A549 (cell line): ENCODE data around the gene TRAPPC1. TPM values are rescaled to one million over a fixed set of nuclear protein-coding genes. Genes with fewer than 3 reads are reported as not detected.

Experiments used
- ATAC-seq, 2 experiments: fragments of 200-7000 bp in 1 of 2; fragments of >200 bp in 1 of 2; cut with Nextera tagmentation in 1 of 2; cut with Tn5 transposase in 1 of 2; 3 replicates each; pipeline versions ENCODE4 v1.8.0 to v1.9.1; 2018 to 2020; ENCODE audit warnings: mild to moderate bottlenecking in 1 of 2, moderate library complexity in 1 of 2
- CTCF ChIA-PET: fragments of 300-600 bp; sonication (Branson Sonifier 250); formaldehyde crosslinking; extraction: SDS; loops from one replicate; lab custom pipeline; 2021; ENCODE audit warnings: antibody characterized with exemption, inconsistent platforms; lab: Yijun Ruan, JAX
- POLR2A ChIA-PET: fragments of 350-600 bp; formaldehyde crosslinking; extraction: SDS; loops from one replicate; lab custom pipeline; 2021; ENCODE audit warnings: antibody characterized with exemption, inconsistent platforms; lab: Yijun Ruan, JAX
- DNase-seq, 2 experiments: peaks; one replicate each; pipeline versions ENCODE4 v3.0.0 to v3.0.0-alpha.2; 2011 to 2016; ENCODE audit warnings: low read depth in 1 of 2, low spot score in 1 of 2
- FAIRE-seq: peaks from 2 replicates; lab custom pipeline; 2011; peaks lifted over from hg19 to GRCh38; lab: Jason Lieb, UNC
- H3K27ac ChIP-seq, 2 experiments: fragments of >200 bp; sonication (Bioruptor Twin); formaldehyde crosslinking; 3 replicates each; pipeline ENCODE4 v1.5.1; 2016 to 2017
- H3K4me1 ChIP-seq: fragments of >200 bp; sonication (Bioruptor Twin); formaldehyde crosslinking; 3 replicates; pipeline ENCODE4 v1.6.1; 2016
- H3K4me2 ChIP-seq: fragments of >200 bp; sonication (Bioruptor Twin); formaldehyde crosslinking; 3 replicates; pipeline ENCODE4 v1.6.1; 2016
- H3K4me3 ChIP-seq: fragments of >200 bp; sonication (Bioruptor Twin); formaldehyde crosslinking; 3 replicates; pipeline ENCODE4 v1.5.1; 2016
- H3K9me3 ChIP-seq: fragments of >200 bp; sonication (Bioruptor Twin); formaldehyde crosslinking; 3 replicates; pipeline ENCODE4 v1.6.1; 2016
- ATOH8 ChIP-seq: fragments of 250-450 bp; sonication (Bioruptor Pico); IDR thresholded peaks from 2 replicates; pipeline ENCODE4 v1.5.0; 2020; ENCODE audit warnings: low read depth, mild to moderate bottlenecking, moderate library complexity
- MAFK ChIP-seq: fragments of 450-650 bp; IDR thresholded peaks from 2 replicates; pipeline ENCODE4 v1.6.1; 2014; ENCODE audit not compliant: partially characterized antibody
- MAZ ChIP-seq: fragments of 150-350 bp; IDR thresholded peaks from 2 replicates; pipeline ENCODE4 v1.6.1; 2014; ENCODE audit warnings: antibody characterized with exemption, low read depth, low read length, borderline replicate concordance
- RARB ChIP-seq: fragments of 250-450 bp; sonication (Bioruptor Pico); IDR thresholded peaks from 2 replicates; pipeline ENCODE4 v1.8.0; 2021; ENCODE audit warnings: mild to moderate bottlenecking, moderate library complexity
- WGBS: methylation state at CpG from one replicate; pipeline ENCODE4 v1.1.6; 2017; ENCODE audit errors: missing lambda C conversion rate; 5-methylcytosine and 5-hydroxymethylcytosine counted together
- polyA plus RNA-seq, 4 experiments: library from polyadenylated mRNA; depleted of rRNA in 3 of 4; stranded (reverse); fragments of >200 nt; fragmentation: RNase III in 1 of 4; extraction: RNeasy Plus Mini Kit Qiagen cat#74134 plus additional on column Dnase treatment in 1 of 4; gene quantifications; 2 replicates in 3 of 4; 3 replicates in 1 of 4; pipeline ENCODE4 v1.2.3, GENCODE V29; 2011 to 2017
- small RNA-seq, 6 experiments: library from RNA; depleted of rRNA; stranded (forward); fragments of <200 nt; gene quantifications; one replicate each; pipeline ENCODE3, GENCODE V24; 2012
- TF ChIP-seq, protein P1 (sequence below): IDR thresholded peaks from 2 replicates; pipeline ENCODE4 v1.6.1; 2012

Gene TRAPPC1
- polyA plus RNA-seq, 2 of the 4 experiments (the other 2 are of a cell fraction) = 200 to 328 TPM

DNA sequence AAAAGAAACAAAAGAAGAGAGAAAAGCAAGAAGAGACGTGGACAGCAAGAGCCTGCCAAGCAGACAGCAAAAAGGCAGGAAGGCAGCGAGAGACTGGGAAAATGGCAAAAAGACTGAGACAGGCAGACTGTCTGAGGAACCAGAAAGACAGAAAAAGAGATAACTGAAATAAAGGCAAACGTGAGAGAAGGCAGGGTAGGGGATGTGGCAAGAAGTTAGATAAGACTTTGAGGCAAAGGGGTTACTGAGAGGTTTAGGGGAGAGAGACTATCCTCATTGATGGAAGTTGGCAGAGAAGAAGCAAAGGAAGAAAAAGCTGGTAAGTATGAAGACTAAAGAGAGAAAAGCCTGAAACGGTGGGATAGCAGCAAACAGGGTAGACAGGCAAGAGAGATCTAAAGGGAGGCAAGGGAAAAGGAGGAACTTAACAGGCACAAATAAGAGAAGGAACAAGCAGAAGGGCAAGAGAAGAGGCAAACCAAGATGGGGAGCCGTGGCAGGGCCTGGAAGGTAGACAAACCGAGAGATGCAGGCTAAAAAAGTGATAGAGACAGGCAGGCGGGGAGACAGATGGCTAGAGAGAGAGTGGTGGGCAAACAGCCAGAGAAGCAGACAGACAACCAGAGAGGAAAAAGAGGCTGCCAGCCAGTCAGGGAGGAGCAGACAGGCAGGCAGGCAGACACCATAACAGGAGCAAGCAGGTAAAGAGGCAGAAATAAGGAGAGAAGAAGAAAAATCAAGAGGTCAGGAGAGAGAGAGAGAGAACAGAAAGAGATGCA lies 50.3 kb downstream of the TRAPPC1 start:
- Histone ChIP-seq H3K4me3 (no peak overlapping the region), H3K9me3 (no peaks in the 10 kb centered on the region), H3K27ac (0 out of 6 replicates have a peak overlapping the region, but pooled peaks of 1 of the 2 experiments have one; percentile 2), H3K4me2 (no peak overlapping the region), H3K4me1 (peaks cover 16% of the 10 kb centered on the region)
- DNase-seq (no peak), ATAC-seq (no peak), FAIRE-seq (no peak)
- WGBS = 84% methylated on average over 7 of the region's 7 CpGs
- CTCF ChIA-PET = interaction anchor here (1.4 kb wide), 1 partner anchor 20 kb away, joined by 4 read pairs; no protein-coding TSS in a partner anchor
- TF ChIP-seq RARB (CRISPR knock-in tag) (no peak), ATOH8 (CRISPR knock-in tag) (no peak), MAFK (no peak), MAZ (no peak)
- TF ChIP-seq, protein P1, sequence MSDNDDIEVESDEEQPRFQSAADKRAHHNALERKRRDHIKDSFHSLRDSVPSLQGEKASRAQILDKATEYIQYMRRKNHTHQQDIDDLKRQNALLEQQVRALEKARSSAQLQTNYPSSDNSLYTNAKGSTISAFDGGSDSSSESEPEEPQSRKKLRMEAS = no peak
- POLR2A ChIA-PET = no interaction called here

Small RNA genes lying within 50 kb of the gene (small RNA-seq; reads per million reads assigned to genes)
- gene SCARNA21 = 0 to 10.3 (median 5.5) reads per million in 6 experiments

Other genes with a start within 250 kb of the TRAPPC1 start
- 65.9 and 80.1 TPM in 2 replicates for gene TP53, start 244.5 kb downstream of the TRAPPC1 start, polyA plus RNA-seq (2011; rRNA removed)
- gene TP53, start 244.5 kb downstream of the TRAPPC1 start, polyA plus RNA-seq (2017; fragmentation: RNase III; extraction: RNeasy Plus Mini Kit Qiagen cat#74134 plus additional on column Dnase treatment) = 53.1 to 64.0 TPM (median 59.4 TPM) in 3 replicates
- gene WRAP53, start 243.5 kb downstream of the TRAPPC1 start, polyA plus RNA-seq (2011; rRNA removed) = 15.9 and 17.4 TPM in 2 replicates
- gene WRAP53, start 243.5 kb downstream of the TRAPPC1 start, polyA plus RNA-seq (2017; fragmentation: RNase III; extraction: RNeasy Plus Mini Kit Qiagen cat#74134 plus additional on column Dnase treatment) = 33.8 to 34.0 TPM (median 33.9 TPM) in 3 replicates
- 1.9 and 2.1 TPM in 2 replicates for gene EFNB3, start 226.7 kb downstream of the TRAPPC1 start, polyA plus RNA-seq (2011; rRNA removed)
- 0.96 to 1.9 TPM (median 1.7 TPM) in 3 replicates for gene EFNB3, start 226.7 kb downstream of the TRAPPC1 start, polyA plus RNA-seq (2017; fragmentation: RNase III; extraction: RNeasy Plus Mini Kit Qiagen cat#74134 plus additional on column Dnase treatment)
- gene DNAH2, start 214.2 kb downstream of the TRAPPC1 start, polyA plus RNA-seq (2011; rRNA removed) = 0.08 TPM in 2 replicates
- 0.01 to 0.05 TPM (median 0.03 TPM) in 3 replicates for gene DNAH2, start 214.2 kb downstream of the TRAPPC1 start, polyA plus RNA-seq (2017; fragmentation: RNase III; extraction: RNeasy Plus Mini Kit Qiagen cat#74134 plus additional on column Dnase treatment)
- gene KDM6B, start 97.7 kb downstream of the TRAPPC1 start, polyA plus RNA-seq (2011; rRNA removed) = 1.3 and 3.3 TPM in 2 replicates
- gene KDM6B, start 97.7 kb downstream of the TRAPPC1 start, polyA plus RNA-seq (2017; fragmentation: RNase III; extraction: RNeasy Plus Mini Kit Qiagen cat#74134 plus additional on column Dnase treatment) = 7.6 to 10.2 TPM (median 8.8 TPM) in 3 replicates
- gene TMEM88, start 76.9 kb downstream of the TRAPPC1 start, polyA plus RNA-seq (2011; rRNA removed) = 0.48 and 0.57 TPM in 2 replicates
- gene TMEM88, start 76.9 kb downstream of the TRAPPC1 start, polyA plus RNA-seq (2017; fragmentation: RNase III; extraction: RNeasy Plus Mini Kit Qiagen cat#74134 plus additional on column Dnase treatment) = 0.17 to 0.73 TPM (median 0.33 TPM) in 3 replicates
- 98.9 and 102 TPM in 2 replicates for gene NAA38, start 74.4 kb downstream of the TRAPPC1 start, polyA plus RNA-seq (2011; rRNA removed)
- 268 to 287 TPM (median 275 TPM) in 3 replicates for gene NAA38, start 74.4 kb downstream of the TRAPPC1 start, polyA plus RNA-seq (2017; fragmentation: RNase III; extraction: RNeasy Plus Mini Kit Qiagen cat#74134 plus additional on column Dnase treatment)
- gene CYB5D1, start 73.9 kb downstream of the TRAPPC1 start, polyA plus RNA-seq (2011; rRNA removed) = 17.7 and 20.4 TPM in 2 replicates
- 26.4 to 28.2 TPM (median 28.1 TPM) in 3 replicates for gene CYB5D1, start 73.9 kb downstream of the TRAPPC1 start, polyA plus RNA-seq (2017; fragmentation: RNase III; extraction: RNeasy Plus Mini Kit Qiagen cat#74134 plus additional on column Dnase treatment)
- gene CHD3, start 43.2 kb downstream of the TRAPPC1 start, polyA plus RNA-seq (2011; rRNA removed) = 56.3 and 69.7 TPM in 2 replicates
- 88.0 to 113 TPM (median 111 TPM) in 3 replicates for gene CHD3, start 43.2 kb downstream of the TRAPPC1 start, polyA plus RNA-seq (2017; fragmentation: RNase III; extraction: RNeasy Plus Mini Kit Qiagen cat#74134 plus additional on column Dnase treatment)
- gene RNF227, start 15.7 kb downstream of the TRAPPC1 start, polyA plus RNA-seq (2011; rRNA removed) = 2.1 and 2.4 TPM in 2 replicates
- 1.7 to 4.1 TPM (median 3.7 TPM) in 3 replicates for gene RNF227, start 15.7 kb downstream of the TRAPPC1 start, polyA plus RNA-seq (2017; fragmentation: RNase III; extraction: RNeasy Plus Mini Kit Qiagen cat#74134 plus additional on column Dnase treatment)
- gene KCNAB3, start 2.1 kb downstream of the TRAPPC1 start, polyA plus RNA-seq (2011; rRNA removed) = 2.4 and 2.7 TPM in 2 replicates
- 3.2 to 4.8 TPM (median 3.4 TPM) in 3 replicates for gene KCNAB3, start 2.1 kb downstream of the TRAPPC1 start, polyA plus RNA-seq (2017; fragmentation: RNase III; extraction: RNeasy Plus Mini Kit Qiagen cat#74134 plus additional on column Dnase treatment)
- gene CNTROB, start 260 bp upstream of the TRAPPC1 start, polyA plus RNA-seq (2011; rRNA removed) = 23.2 and 28.3 TPM in 2 replicates
- gene CNTROB, start 260 bp upstream of the TRAPPC1 start, polyA plus RNA-seq (2017; fragmentation: RNase III; extraction: RNeasy Plus Mini Kit Qiagen cat#74134 plus additional on column Dnase treatment) = 56.4 to 59.4 TPM (median 57.0 TPM) in 3 replicates
- gene GUCY2D, start 70.7 kb upstream of the TRAPPC1 start, polyA plus RNA-seq (2011; rRNA removed) = not detected in 2 replicates
- gene GUCY2D, start 70.7 kb upstream of the TRAPPC1 start, polyA plus RNA-seq (2017; fragmentation: RNase III; extraction: RNeasy Plus Mini Kit Qiagen cat#74134 plus additional on column Dnase treatment) = 0.14 to 0.50 TPM in 2 of 3 replicates, not detected in the other
- gene ALOX15B, start 107.1 kb upstream of the TRAPPC1 start, polyA plus RNA-seq (2011; rRNA removed) = not detected in 2 replicates
- not detected in 3 replicates for gene ALOX15B, start 107.1 kb upstream of the TRAPPC1 start, polyA plus RNA-seq (2017; fragmentation: RNase III; extraction: RNeasy Plus Mini Kit Qiagen cat#74134 plus additional on column Dnase treatment)
- 0.63 and 1.0 TPM in 2 replicates for gene ALOX12B, start 155.8 kb upstream of the TRAPPC1 start, polyA plus RNA-seq (2011; rRNA removed)
- gene ALOX12B, start 155.8 kb upstream of the TRAPPC1 start, polyA plus RNA-seq (2017; fragmentation: RNase III; extraction: RNeasy Plus Mini Kit Qiagen cat#74134 plus additional on column Dnase treatment) = 1.0 to 1.5 TPM (median 1.3 TPM) in 3 replicates
- gene ALOXE3, start 186.6 kb upstream of the TRAPPC1 start, polyA plus RNA-seq (2011; rRNA removed) = 0.35 and 0.58 TPM in 2 replicates
- gene ALOXE3, start 186.6 kb upstream of the TRAPPC1 start, polyA plus RNA-seq (2017; fragmentation: RNase III; extraction: RNeasy Plus Mini Kit Qiagen cat#74134 plus additional on column Dnase treatment) = 0.40 to 0.51 TPM (median 0.46 TPM) in 3 replicates
- gene HES7, start 192.2 kb upstream of the TRAPPC1 start, polyA plus RNA-seq (2011; rRNA removed) = 0.56 and 0.58 TPM in 2 replicates
- gene HES7, start 192.2 kb upstream of the TRAPPC1 start, polyA plus RNA-seq (2017; fragmentation: RNase III; extraction: RNeasy Plus Mini Kit Qiagen cat#74134 plus additional on column Dnase treatment) = 0.67 to 1.4 TPM (median 0.72 TPM) in 3 replicates
- 5.5 and 5.6 TPM in 2 replicates for gene PER1, start 220.5 kb upstream of the TRAPPC1 start, polyA plus RNA-seq (2011; rRNA removed)
- 6.8 to 8.7 TPM (median 8.4 TPM) in 3 replicates for gene PER1, start 220.5 kb upstream of the TRAPPC1 start, polyA plus RNA-seq (2017; fragmentation: RNase III; extraction: RNeasy Plus Mini Kit Qiagen cat#74134 plus additional on column Dnase treatment)
- 21.7 and 24.7 TPM in 2 replicates for gene VAMP2, start 231.0 kb upstream of the TRAPPC1 start, polyA plus RNA-seq (2011; rRNA removed)
- gene VAMP2, start 231.0 kb upstream of the TRAPPC1 start, polyA plus RNA-seq (2017; fragmentation: RNase III; extraction: RNeasy Plus Mini Kit Qiagen cat#74134 plus additional on column Dnase treatment) = 19.2 to 23.3 TPM (median 19.3 TPM) in 3 replicates
- 21.8 and 22.8 TPM in 2 replicates for gene TMEM107, start 244.4 kb upstream of the TRAPPC1 start, polyA plus RNA-seq (2011; rRNA removed)
- 16.0 to 19.2 TPM (median 17.0 TPM) in 3 replicates for gene TMEM107, start 244.4 kb upstream of the TRAPPC1 start, polyA plus RNA-seq (2017; fragmentation: RNase III; extraction: RNeasy Plus Mini Kit Qiagen cat#74134 plus additional on column Dnase treatment)